Ishikawa (cell line): ENCODE results near the gene CA10.

ENCODE experiments used
- CEBPB ChIP-seq: IDR thresholded peaks from 2 replicates; pipeline ENCODE4 v1.6.1; 2012
- EP300 ChIP-seq: IDR thresholded peaks from 2 replicates; pipeline ENCODE4 v1.6.1; 2012; ENCODE audit warnings: borderline replicate concordance
- FOXM1 ChIP-seq: IDR thresholded peaks from 2 replicates; pipeline ENCODE4 v1.6.1; 2012; ENCODE audit warnings: low read depth, borderline replicate concordance
- NFIC ChIP-seq: IDR thresholded peaks from 2 replicates; pipeline ENCODE4 v1.6.1; 2012
- RAD21 ChIP-seq: IDR thresholded peaks from 2 replicates; pipeline ENCODE4 v1.6.1; 2012; ENCODE audit warnings: low read depth
- TAF1 ChIP-seq: IDR thresholded peaks from 2 replicates; pipeline ENCODE4 v1.6.1; 2012; ENCODE audit warnings: low read depth, mild to moderate bottlenecking
- USF1 ChIP-seq: IDR thresholded peaks from 2 replicates; pipeline ENCODE4 v1.6.1; 2012
- YY1 ChIP-seq: IDR thresholded peaks from 2 replicates; pipeline ENCODE4 v1.6.1; 2012; ENCODE audit warnings: low read depth
- ZBTB7A ChIP-seq: IDR thresholded peaks from 2 replicates; pipeline ENCODE4 v1.6.1; 2012; ENCODE audit warnings: low read depth
- TF ChIP-seq, protein P1 (sequence below): IDR thresholded peaks from 2 replicates; pipeline ENCODE4 v1.6.1; 2012
- TF ChIP-seq, protein P2 (sequence below): IDR thresholded peaks from 2 replicates; pipeline ENCODE4 v1.6.1; 2012; ENCODE audit warnings: low read depth, mild to moderate bottlenecking

GRCh38 chr17:51869387-51869786, 289.1 kb downstream of the CA10 start:
- TF ChIP-seq, protein P1, sequence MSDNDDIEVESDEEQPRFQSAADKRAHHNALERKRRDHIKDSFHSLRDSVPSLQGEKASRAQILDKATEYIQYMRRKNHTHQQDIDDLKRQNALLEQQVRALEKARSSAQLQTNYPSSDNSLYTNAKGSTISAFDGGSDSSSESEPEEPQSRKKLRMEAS, result no peak
- TF ChIP-seq NFIC (no peak), TAF1 (no peak), EP300 (no peak), CEBPB (no peak), RAD21 (no peak), YY1 (no peak), ZBTB7A (no peak), USF1 (no peak), FOXM1 (no peak)
- TF ChIP-seq, protein P2, sequence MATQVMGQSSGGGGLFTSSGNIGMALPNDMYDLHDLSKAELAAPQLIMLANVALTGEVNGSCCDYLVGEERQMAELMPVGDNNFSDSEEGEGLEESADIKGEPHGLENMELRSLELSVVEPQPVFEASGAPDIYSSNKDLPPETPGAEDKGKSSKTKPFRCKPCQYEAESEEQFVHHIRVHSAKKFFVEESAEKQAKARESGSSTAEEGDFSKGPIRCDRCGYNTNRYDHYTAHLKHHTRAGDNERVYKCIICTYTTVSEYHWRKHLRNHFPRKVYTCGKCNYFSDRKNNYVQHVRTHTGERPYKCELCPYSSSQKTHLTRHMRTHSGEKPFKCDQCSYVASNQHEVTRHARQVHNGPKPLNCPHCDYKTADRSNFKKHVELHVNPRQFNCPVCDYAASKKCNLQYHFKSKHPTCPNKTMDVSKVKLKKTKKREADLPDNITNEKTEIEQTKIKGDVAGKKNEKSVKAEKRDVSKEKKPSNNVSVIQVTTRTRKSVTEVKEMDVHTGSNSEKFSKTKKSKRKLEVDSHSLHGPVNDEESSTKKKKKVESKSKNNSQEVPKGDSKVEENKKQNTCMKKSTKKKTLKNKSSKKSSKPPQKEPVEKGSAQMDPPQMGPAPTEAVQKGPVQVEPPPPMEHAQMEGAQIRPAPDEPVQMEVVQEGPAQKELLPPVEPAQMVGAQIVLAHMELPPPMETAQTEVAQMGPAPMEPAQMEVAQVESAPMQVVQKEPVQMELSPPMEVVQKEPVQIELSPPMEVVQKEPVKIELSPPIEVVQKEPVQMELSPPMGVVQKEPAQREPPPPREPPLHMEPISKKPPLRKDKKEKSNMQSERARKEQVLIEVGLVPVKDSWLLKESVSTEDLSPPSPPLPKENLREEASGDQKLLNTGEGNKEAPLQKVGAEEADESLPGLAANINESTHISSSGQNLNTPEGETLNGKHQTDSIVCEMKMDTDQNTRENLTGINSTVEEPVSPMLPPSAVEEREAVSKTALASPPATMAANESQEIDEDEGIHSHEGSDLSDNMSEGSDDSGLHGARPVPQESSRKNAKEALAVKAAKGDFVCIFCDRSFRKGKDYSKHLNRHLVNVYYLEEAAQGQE, result peak; percentile 87
